Colonic mucosa (tissue), 4 donors: Measurements from ENCODE around the gene RASSF5. TPM values are rescaled to one million over a fixed set of nuclear protein-coding genes. Genes with fewer than 3 reads are reported as not detected.

ENCODE experiments used
- DNase-seq: peaks from one replicate; pipeline ENCODE4 v3.0.0-alpha.2; 2020
- H3K27ac ChIP-seq: fragments of 200-600 bp; one replicate; pipeline ENCODE4 v1.8.0; 2021
- H3K27me3 ChIP-seq: fragments of 200-600 bp; one replicate; pipeline ENCODE4 v1.8.0; 2021
- H3K36me3 ChIP-seq: fragments of 200-600 bp; one replicate; pipeline ENCODE4 v1.8.0; 2021
- H3K4me1 ChIP-seq: fragments of 200-600 bp; one replicate; pipeline ENCODE4 v1.8.0; 2021; ENCODE audit warnings: mild to moderate bottlenecking
- H3K4me3 ChIP-seq: fragments of 200-600 bp; one replicate; pipeline ENCODE4 v1.8.0; 2021
- H3K9ac ChIP-seq, 2 donors: one replicate each; pipeline ENCODE4 v1.7.0; 2013; ENCODE audit warnings: control low read depth in 2 of 2, low read depth in 2 of 2, low read length in 2 of 2
- H3K9me3 ChIP-seq: fragments of 200-600 bp; one replicate; pipeline ENCODE4 v1.8.0; 2021
- intact Hi-C: fragments of 100-400 bp; cut with DNase I; formaldehyde crosslinking; loops from one replicate; pipeline ENCODE4 v1.14.1; 2022
- total RNA-seq, 2 donors: library from RNA; stranded (reverse); fragmentation: NEBNext Ultra II Directional in 1 of 2; extraction: Animal tissue kit (Norgen Biotek cat#: 25700) in 1 of 2; gene quantifications; one replicate each; pipeline ENCODE4 v1.2.1, GENCODE V29; 2021
- TF ChIP-seq, protein P1 (sequence below): fragments of 200-600 bp; IDR thresholded peaks from one replicate; pipeline ENCODE4 v1.8.0; 2022; ENCODE audit warnings: antibody characterized with exemption, mild to moderate bottlenecking
- donor health status: healthy.
- donor health status: DM: no; HTN: no; CAD: no.
- donor health status: DM: no; HTN: no; CAD: no.

The RASSF5 gene
- total RNA-seq, 2 donors from 2014 or later, result 4.9 to 5.4 TPM

DNA sequence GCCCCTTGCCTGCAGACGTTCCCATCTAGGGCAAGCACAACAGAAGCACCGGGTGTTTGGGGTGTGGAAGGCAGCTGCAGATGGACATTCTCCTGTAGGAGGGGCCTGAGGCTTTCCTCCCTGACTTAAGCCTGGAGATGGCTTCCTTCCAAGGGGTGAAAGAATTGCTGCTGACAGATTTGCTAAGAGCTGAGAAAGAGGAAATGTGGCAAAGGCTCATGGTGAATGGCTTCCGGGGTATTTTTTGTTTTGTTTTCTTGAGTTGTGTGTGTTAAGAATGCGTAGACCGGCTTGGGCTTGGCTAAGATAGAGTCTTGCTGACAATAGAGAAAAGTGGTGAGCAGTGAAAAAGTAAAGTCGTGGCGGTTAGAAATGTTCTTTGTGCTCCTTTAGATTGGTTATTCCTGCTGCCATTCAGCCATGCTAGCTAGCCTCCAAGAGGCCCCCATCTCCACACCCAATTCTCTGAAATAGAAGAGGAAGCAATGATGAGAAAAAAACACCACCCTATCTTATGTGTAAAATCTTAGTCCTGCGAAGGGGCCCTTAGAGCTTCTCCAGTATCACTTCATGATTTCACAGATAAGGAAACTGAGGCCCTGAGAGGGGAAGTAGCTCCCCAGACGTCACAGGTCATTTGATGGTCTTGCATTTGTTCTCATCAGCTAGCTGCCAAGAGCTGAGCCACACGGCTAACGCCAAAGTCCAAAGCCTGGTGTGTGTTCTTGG, 68.0 kb downstream of the RASSF5 start:
- Histone ChIP-seq H3K9me3 (no peaks in the 10 kb centered on the region), H3K9ac (no peak overlapping the region), H3K27ac (peak overlapping the region; percentile 76), H3K36me3 (no peaks in the 10 kb centered on the region), H3K27me3 (no peaks in the 10 kb centered on the region), H3K4me1 (no peaks in the 10 kb centered on the region), H3K4me3 (no peak overlapping the region)
- DNase-seq, result peak; percentile 60
- TF ChIP-seq, protein P1, sequence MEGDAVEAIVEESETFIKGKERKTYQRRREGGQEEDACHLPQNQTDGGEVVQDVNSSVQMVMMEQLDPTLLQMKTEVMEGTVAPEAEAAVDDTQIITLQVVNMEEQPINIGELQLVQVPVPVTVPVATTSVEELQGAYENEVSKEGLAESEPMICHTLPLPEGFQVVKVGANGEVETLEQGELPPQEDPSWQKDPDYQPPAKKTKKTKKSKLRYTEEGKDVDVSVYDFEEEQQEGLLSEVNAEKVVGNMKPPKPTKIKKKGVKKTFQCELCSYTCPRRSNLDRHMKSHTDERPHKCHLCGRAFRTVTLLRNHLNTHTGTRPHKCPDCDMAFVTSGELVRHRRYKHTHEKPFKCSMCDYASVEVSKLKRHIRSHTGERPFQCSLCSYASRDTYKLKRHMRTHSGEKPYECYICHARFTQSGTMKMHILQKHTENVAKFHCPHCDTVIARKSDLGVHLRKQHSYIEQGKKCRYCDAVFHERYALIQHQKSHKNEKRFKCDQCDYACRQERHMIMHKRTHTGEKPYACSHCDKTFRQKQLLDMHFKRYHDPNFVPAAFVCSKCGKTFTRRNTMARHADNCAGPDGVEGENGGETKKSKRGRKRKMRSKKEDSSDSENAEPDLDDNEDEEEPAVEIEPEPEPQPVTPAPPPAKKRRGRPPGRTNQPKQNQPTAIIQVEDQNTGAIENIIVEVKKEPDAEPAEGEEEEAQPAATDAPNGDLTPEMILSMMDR, result no peak
- intact Hi-C loops, result no loop called here

DNA sequence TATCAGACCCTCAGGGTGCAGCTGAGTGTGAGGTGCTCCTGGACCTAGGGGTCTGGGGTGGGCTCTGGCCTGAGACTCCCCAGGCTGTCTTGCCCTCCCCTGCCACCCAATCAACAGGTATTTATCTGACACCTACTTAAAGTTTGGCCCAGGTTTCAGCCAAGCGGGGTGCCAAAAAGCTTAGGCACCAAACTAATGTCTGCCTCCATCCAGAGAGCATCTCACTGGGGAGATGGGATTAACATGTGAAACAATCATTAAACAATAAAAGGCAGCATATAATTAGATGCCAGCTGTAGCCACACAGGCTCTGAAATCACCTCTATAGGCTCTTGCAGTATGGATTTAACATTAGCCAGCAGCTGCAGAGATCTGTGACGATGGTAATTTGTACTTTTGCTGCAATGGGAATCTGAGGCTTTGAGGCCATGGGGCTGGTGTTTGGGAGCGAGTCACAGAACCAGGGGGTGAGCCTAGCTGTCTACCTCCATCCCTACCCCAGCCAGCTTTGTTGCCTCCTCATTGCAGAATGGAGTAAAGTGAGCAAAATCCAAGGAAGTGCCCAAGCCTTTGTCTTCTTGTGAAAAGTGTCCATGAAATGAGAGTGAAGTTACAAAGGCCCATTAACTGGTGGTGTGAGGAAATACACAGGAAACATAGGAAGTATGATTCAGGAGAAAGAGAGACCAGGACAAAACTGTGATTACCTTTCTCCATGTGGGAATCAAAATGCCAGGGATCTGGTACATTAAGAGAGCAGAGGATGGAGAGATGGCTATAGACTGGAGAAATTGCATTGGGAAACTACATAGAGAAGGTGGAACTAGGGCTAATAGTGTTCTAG, 68.8 kb downstream of the RASSF5 start:
- H3K4me1 ChIP-seq, result peaks cover 4% of the 10 kb centered on the region
- peak overlapping the region in 1 of 2 donors; percentile 27 for H3K9ac ChIP-seq
- H3K27me3 ChIP-seq, result no peaks in the 10 kb centered on the region
- intact Hi-C loops, result no loop called here
- no peak overlapping the region for H3K4me3 ChIP-seq
- no peak for DNase-seq
- no peaks in the 10 kb centered on the region for H3K9me3 ChIP-seq
- TF ChIP-seq, protein P1, result no peak
- peak overlapping the region; percentile 76 for H3K27ac ChIP-seq
- H3K36me3 ChIP-seq, result no peaks in the 10 kb centered on the region

DNA sequence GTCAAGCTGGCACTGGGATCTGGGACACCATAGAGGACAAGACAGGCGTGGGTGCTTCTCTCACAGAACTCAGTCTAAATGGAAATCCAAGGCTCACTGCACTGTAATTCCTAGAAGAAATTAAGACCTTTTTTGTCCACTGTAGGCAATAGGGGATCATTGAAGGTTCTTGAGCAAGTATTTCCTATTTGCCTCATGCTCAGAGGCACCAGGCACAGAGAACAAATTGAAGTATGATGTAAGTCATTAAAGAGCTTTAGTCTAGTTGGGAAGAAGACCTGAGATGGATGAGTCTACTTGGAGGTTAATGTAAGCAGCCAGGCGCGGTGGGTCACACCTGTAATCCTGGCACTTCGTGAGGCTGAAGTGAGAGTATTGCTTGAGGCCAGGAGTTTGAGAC, 70.3 kb downstream of the RASSF5 start:
- H3K27ac ChIP-seq, result no peak overlapping the region
- no peaks in the 10 kb centered on the region for H3K36me3 ChIP-seq
- peaks cover 4% of the 10 kb centered on the region for H3K4me1 ChIP-seq

DNA sequence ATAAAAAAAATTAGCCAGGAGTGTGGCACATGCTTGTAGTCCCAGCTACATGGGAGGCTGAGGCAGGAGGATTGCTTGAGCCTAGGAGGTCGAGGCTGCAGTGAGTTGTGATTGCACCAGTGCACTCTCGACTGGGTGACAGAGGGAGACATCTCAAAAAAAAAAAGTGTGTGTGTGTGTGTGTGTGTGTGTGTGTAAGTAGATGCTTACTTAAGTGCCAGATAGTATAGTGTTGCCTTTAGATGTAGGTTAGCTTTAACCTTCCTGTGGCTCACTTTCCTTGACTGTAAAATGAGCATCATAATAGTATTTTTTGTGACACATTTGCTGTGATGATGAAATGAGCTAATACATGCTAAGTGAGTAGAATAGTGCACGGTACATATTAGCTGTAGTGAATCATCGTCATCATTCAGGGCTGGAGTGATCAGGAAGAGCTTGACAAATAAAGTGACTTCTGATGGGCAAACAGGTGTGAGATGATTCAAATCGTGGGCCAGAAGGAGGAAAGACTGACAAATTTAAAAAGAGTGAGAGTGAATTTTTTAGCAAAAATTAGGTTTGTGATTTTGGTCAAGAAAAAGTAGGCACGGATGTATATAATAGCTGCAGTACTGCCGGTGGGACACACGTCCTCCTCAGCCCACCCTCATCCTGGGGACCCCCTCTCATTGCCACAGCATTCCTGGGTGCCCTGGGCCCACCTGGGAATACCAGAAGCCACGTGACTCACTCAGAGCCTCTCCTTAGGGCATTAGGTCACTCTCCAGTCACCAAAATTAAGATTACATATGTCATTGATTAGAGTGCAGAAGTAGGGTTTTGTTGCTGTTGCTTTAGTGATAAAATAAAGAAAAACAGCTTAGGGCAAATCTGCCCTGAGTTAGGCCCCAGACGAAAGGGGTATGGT, 71.0 kb downstream of the RASSF5 start:
- H3K27ac ChIP-seq, result no peak overlapping the region
- H3K9ac ChIP-seq, result no peak overlapping the region
- TF ChIP-seq, protein P1, result no peak
- no peak for DNase-seq
- H3K4me1 ChIP-seq, result peaks cover 4% of the 10 kb centered on the region
- no peaks in the 10 kb centered on the region for H3K36me3 ChIP-seq
- no peaks in the 10 kb centered on the region for H3K9me3 ChIP-seq
- no peak overlapping the region for H3K4me3 ChIP-seq
- H3K27me3 ChIP-seq, result no peaks in the 10 kb centered on the region
- intact Hi-C loops, result no loop called here

More for the DNA sequence above, 70.3 kb downstream of the RASSF5 start:
- DNase-seq, result no peak
- no peaks in the 10 kb centered on the region for H3K9me3 ChIP-seq
- intact Hi-C loops, result no loop called here
- no peaks in the 10 kb centered on the region for H3K27me3 ChIP-seq
- no peak overlapping the region for H3K9ac ChIP-seq
- H3K4me3 ChIP-seq, result no peak overlapping the region
- TF ChIP-seq, protein P1, result no peak

DNA sequence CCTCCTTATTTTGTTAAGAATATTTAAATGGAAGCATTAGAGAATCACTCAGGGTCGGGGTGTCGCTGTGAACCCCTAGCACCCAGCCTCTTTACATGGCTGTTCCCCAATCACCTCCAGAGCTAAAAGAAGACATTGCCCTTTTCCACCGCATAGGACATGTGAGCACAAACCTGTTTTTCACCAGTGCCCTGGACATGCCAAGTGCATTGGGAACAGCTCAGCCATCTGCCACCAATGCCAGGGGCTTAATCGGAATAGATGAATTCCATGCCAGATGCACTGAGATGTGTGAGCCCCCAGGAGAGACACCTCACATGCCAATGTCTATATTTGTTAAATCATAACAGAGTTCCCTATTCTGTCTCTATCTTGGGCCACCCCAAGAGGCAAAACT, 71.6 kb downstream of the RASSF5 start:
- no peak for DNase-seq
- Histone ChIP-seq H3K9ac (no peak overlapping the region), H3K4me3 (no peak overlapping the region), H3K4me1 (peaks cover 4% of the 10 kb centered on the region), H3K36me3 (no peaks in the 10 kb centered on the region), H3K9me3 (no peaks in the 10 kb centered on the region), H3K27me3 (no peaks in the 10 kb centered on the region), H3K27ac (peak overlapping the region; percentile 73)
- intact Hi-C loops, result no loop called here
- TF ChIP-seq, protein P1, result no peak
